DOHH2 (cell line): Measurements from ENCODE around the gene PHPT1.

ENCODE experiments used
- CTCF ChIP-seq: fragments of 200-600 bp; sonication (generic); IDR thresholded peaks from one replicate; pipeline ENCODE4 v1.5.1; 2014; ENCODE audit warnings: antibody characterized with exemption, mild to moderate bottlenecking, low read depth, low read length; ENCODE audit not compliant: poor library complexity, severe bottlenecking
- EZH2phosphoT487 ChIP-seq: fragments of 200-600 bp; sonication (generic); IDR thresholded peaks from 2 replicates; pipeline ENCODE4 v1.6.1; 2017; ENCODE audit warnings: borderline replicate concordance, mild to moderate bottlenecking, antibody characterized with exemption, low read length, moderate library complexity, mixed read lengths

DNA sequence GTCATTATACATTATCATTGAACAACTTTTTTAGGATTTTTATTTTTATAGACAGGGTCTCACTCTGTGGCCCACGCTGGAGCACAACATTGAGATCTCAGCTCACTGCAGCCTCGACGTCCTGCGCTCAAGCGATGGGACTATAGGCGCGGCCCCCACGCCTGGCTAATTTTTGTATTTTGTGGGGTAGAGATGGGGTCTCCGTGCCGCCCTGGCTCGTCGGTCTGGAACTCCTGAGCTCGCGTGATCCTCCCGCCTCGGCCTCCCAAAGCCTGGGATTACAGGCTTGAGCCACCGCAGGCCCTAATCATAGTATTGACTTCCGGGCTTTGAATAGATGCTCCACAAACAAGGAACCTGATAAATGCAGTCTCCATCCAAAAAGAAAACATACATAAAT, 18.3 kb downstream of the PHPT1 start:
- TF ChIP-seq CTCF (no peak), EZH2phosphoT487 (no peak)
